Brain microvascular endothelial cell (primary cell): ENCODE results near the gene YPEL5.

Experiments used
- DNase-seq: peaks from one replicate; pipeline ENCODE4 v3.0.0-alpha.2; 2020
- H3K27ac ChIP-seq: fragments of 250-450 bp; sonication (Bioruptor Pico); 2 replicates; pipeline ENCODE4 v1.5.1; 2020; ENCODE audit warnings: mild to moderate bottlenecking, moderate library complexity
- H3K27me3 ChIP-seq: fragments of 250-450 bp; sonication (Bioruptor Pico); replicated peaks from 2 replicates; pipeline ENCODE4 v1.5.1; 2020; ENCODE audit warnings: mild to moderate bottlenecking
- H3K36me3 ChIP-seq: fragments of 250-450 bp; sonication (Bioruptor Pico); replicated peaks from 2 replicates; pipeline ENCODE4 v1.5.1; 2020; ENCODE audit warnings: mild to moderate bottlenecking
- H3K4me3 ChIP-seq: 2 replicates; pipeline ENCODE4 v1.5.1; 2011; ENCODE audit warnings: low read depth, mild to moderate bottlenecking, control low read depth, low read length, moderate library complexity
- CTCF ChIP-seq: IDR thresholded peaks from 2 replicates; pipeline ENCODE4 v1.5.1; 2011; ENCODE audit warnings: low read depth, mild to moderate bottlenecking, moderate library complexity, low read length, control low read depth, inconsistent platforms; ENCODE audit errors: missing control alignments
- in situ Hi-C: cut with HindIII; loops from 2 replicates; pipeline ENCODE4 v1.10.0; 2017; ENCODE audit warnings: low sequenced_read_pairs, low pct_ligation_motif_present

Gene YPEL5

GRCh38 chr2:30134582-30134981, 12.2 kb upstream of the YPEL5 start:
- H3K4me3 ChIP-seq: no peak overlapping the region
- in situ Hi-C loops: no loop called here
- peaks cover 2% of the 10 kb centered on the region for H3K27me3 ChIP-seq
- TF ChIP-seq CTCF: no peak
- DNase-seq: no peak
- no peaks in the 10 kb centered on the region for H3K36me3 ChIP-seq
- H3K27ac ChIP-seq: no peak overlapping the region

GRCh38 chr2:30135541-30135940, 11.3 kb upstream of the YPEL5 start:
- peaks cover 2% of the 10 kb centered on the region for H3K27me3 ChIP-seq
- no peak for TF ChIP-seq CTCF
- in situ Hi-C loops: no loop called here
- H3K4me3 ChIP-seq: no peak overlapping the region
- H3K36me3 ChIP-seq: no peaks in the 10 kb centered on the region
- DNase-seq: no peak
- H3K27ac ChIP-seq: no peak overlapping the region

- in situ Hi-C loops: no loop called here
- DNase-seq: no peak
- H3K36me3 ChIP-seq: no peaks in the 10 kb centered on the region
- peaks cover 2% of the 10 kb centered on the region for H3K27me3 ChIP-seq
- H3K4me3 ChIP-seq: no peak overlapping the region
- no peak for TF ChIP-seq CTCF
- H3K27ac ChIP-seq: no peak overlapping the region
Observed at GRCh38 chr2:30136764-30137444, 9.9 kb upstream of the YPEL5 start.

- H3K27ac ChIP-seq: no peak overlapping the region
- DNase-seq: no peak
Observed at GRCh38 chr2:30139131-30139870, 7.5 kb upstream of the YPEL5 start.

GRCh38 chr2:30141136-30141535, 5.7 kb upstream of the YPEL5 start:
- no peaks in the 10 kb centered on the region for H3K27me3 ChIP-seq
- in situ Hi-C loops: no loop called here

More at GRCh38 chr2:30139131-30139870, 7.5 kb upstream of the YPEL5 start:
- H3K4me3 ChIP-seq: no peak overlapping the region
- in situ Hi-C loops: no loop called here
- no peak for TF ChIP-seq CTCF
- no peaks in the 10 kb centered on the region for H3K36me3 ChIP-seq
- H3K27me3 ChIP-seq: peaks cover 2% of the 10 kb centered on the region

More at GRCh38 chr2:30141136-30141535, 5.7 kb upstream of the YPEL5 start:
- Histone ChIP-seq H3K27ac (no peak overlapping the region), H3K36me3 (no peaks in the 10 kb centered on the region), H3K4me3 (no peak overlapping the region)
- no peak for DNase-seq
- TF ChIP-seq CTCF: no peak
